HepG2 (cell line): ENCODE results near the gene C1RL. TPM values are rescaled to one million over a fixed set of nuclear protein-coding genes. Genes with fewer than 3 reads are reported as not detected.

Source experiments
- ATF1 ChIP-seq: IDR thresholded peaks from 2 replicates; pipeline ENCODE4 v1.6.1; 2016; ENCODE audit warnings: mild to moderate bottlenecking, control low read depth
- GABPB1 ChIP-seq: IDR thresholded peaks from 2 replicates; pipeline ENCODE4 v1.6.1; 2016; ENCODE audit warnings: mild to moderate bottlenecking, missing genetic modification reagents, moderate library complexity, missing compliant biosample characterization
- GATAD1 ChIP-seq: IDR thresholded peaks from 2 replicates; pipeline ENCODE4 v1.6.1; 2016; ENCODE audit warnings: missing genetic modification reagents, missing compliant biosample characterization
- HNRNPL ChIP-seq: fragments of 200-400 bp; formaldehyde crosslinking; IDR thresholded peaks from 2 replicates; pipeline ENCODE4 v1.6.1; 2017; ENCODE audit warnings: mild to moderate bottlenecking, low read depth, low read length
- KAT7 ChIP-seq: IDR thresholded peaks from 2 replicates; pipeline ENCODE4 v1.6.1; 2018; ENCODE audit warnings: borderline replicate concordance, missing compliant biosample characterization
- KDM6A ChIP-seq: IDR thresholded peaks from 2 replicates; pipeline ENCODE4 v1.6.1; 2016; ENCODE audit warnings: low read depth
- MEIS1 ChIP-seq: sonication (generic); formaldehyde crosslinking; IDR thresholded peaks from 2 replicates; pipeline ENCODE4 v1.9.0; 2021; ENCODE audit warnings: mild to moderate bottlenecking, missing genetic modification reagents, moderate library complexity, borderline replicate concordance
- MTA1 ChIP-seq: sonication (generic); formaldehyde crosslinking; IDR thresholded peaks from 2 replicates; pipeline ENCODE4 v1.4.0; 2020; ENCODE audit warnings: missing genetic modification reagents, mild to moderate bottlenecking, borderline replicate concordance
- NFIC ChIP-seq: IDR thresholded peaks from 2 replicates; pipeline ENCODE4 v1.6.1; 2012; ENCODE audit warnings: mild to moderate bottlenecking, low read length, inconsistent platforms
- POLR2A ChIP-seq, 2 experiments: IDR thresholded peaks; 2 replicates each; pipeline ENCODE4 v1.6.1; 2011; ENCODE audit warnings: low read depth in 2 of 2, low read length in 2 of 2, mild to moderate bottlenecking in 1 of 2, moderate library complexity in 1 of 2; ENCODE audit not compliant: insufficient read depth in 1 of 2
- SMAD3 ChIP-seq: sonication (generic); formaldehyde crosslinking; IDR thresholded peaks from 2 replicates; pipeline ENCODE4 v1.4.0; 2020; ENCODE audit warnings: missing genetic modification reagents
- SP4 ChIP-seq: sonication (generic); formaldehyde crosslinking; IDR thresholded peaks from 2 replicates; pipeline ENCODE4 v1.8.1; 2023; ENCODE audit warnings: mild to moderate bottlenecking, missing genetic modification reagents
- YEATS2 ChIP-seq: sonication (generic); formaldehyde crosslinking; IDR thresholded peaks from 2 replicates; pipeline ENCODE4 v1.4.0; 2020; ENCODE audit warnings: missing genetic modification reagents, borderline replicate concordance
- YEATS4 ChIP-seq: sonication (generic); formaldehyde crosslinking; IDR thresholded peaks from 2 replicates; pipeline ENCODE4 v1.4.0; 2020; ENCODE audit warnings: missing genetic modification reagents, borderline replicate concordance
- ZEB1 ChIP-seq: IDR thresholded peaks from 2 replicates; pipeline ENCODE4 v1.6.1; 2012; ENCODE audit warnings: mild to moderate bottlenecking, low read depth, inconsistent platforms; ENCODE audit not compliant: insufficient replicate concordance
- ZNF574 ChIP-seq: sonication (generic); formaldehyde crosslinking; IDR thresholded peaks from 2 replicates; pipeline ENCODE4 v1.4.0; 2020; ENCODE audit warnings: missing genetic modification reagents
- ZNF672 ChIP-seq: sonication (generic); formaldehyde crosslinking; IDR thresholded peaks from 2 replicates; pipeline ENCODE4 v1.8.1; 2022; ENCODE audit warnings: missing genetic modification reagents
- ZNF788 ChIP-seq: sonication (generic); formaldehyde crosslinking; IDR thresholded peaks from 2 replicates; pipeline ENCODE4 v1.5.0; 2020; ENCODE audit warnings: mild to moderate bottlenecking, missing genetic modification reagents, borderline replicate concordance
- ZSCAN25 ChIP-seq: sonication (generic); formaldehyde crosslinking; IDR thresholded peaks from 2 replicates; pipeline ENCODE4 v1.8.0; 2022; ENCODE audit warnings: mild to moderate bottlenecking, missing genetic modification reagents
- polyA plus RNA-seq, 8 experiments: library from polyadenylated mRNA; depleted of rRNA in 3 of 8; stranded (reverse) in 7 of 8; unstranded in 1 of 8; fragments of >200 nt; fragmentation: Illumina TruSeq in 4 of 8; extraction: Trizol in 4 of 8; gene quantifications; 2 replicates each; pipeline versions ENCODE4 v1.2.1 to v1.2.3, GENCODE V29; 2011 to 2016; ENCODE audit warnings: low read depth in 4 of 8, missing spikeins in 1 of 8, mixed read lengths in 1 of 8; ENCODE audit not compliant: insufficient read depth in 1 of 8
- total RNA-seq, 5 experiments: library from RNA; depleted of rRNA; stranded (reverse); fragments of >200 nt; fragmentation: Illumina TruSeq; extraction: Trizol; gene quantifications; 2 replicates each; pipeline ENCODE4 v1.2.3, GENCODE V29; 2016; ENCODE audit warnings: low read depth in 1 of 5
- TF ChIP-seq, protein P1 (sequence below): sonication (generic); formaldehyde crosslinking; IDR thresholded peaks from 2 replicates; pipeline ENCODE4 v1.5.1; 2020; ENCODE audit warnings: missing genetic modification reagents, mild to moderate bottlenecking, borderline replicate concordance
- TF ChIP-seq, protein P2 (sequence below): sonication (generic); formaldehyde crosslinking; IDR thresholded peaks from 2 replicates; pipeline ENCODE4 v1.4.0; 2020; ENCODE audit warnings: missing genetic modification reagents, borderline replicate concordance

The C1RL gene
- total and polyA plus RNA-seq, 2 of the 13 experiments (the other 11 are each of a cell fraction or from before 2014, with no cell fraction given), result 28.9 to 53.1 TPM

DNA sequence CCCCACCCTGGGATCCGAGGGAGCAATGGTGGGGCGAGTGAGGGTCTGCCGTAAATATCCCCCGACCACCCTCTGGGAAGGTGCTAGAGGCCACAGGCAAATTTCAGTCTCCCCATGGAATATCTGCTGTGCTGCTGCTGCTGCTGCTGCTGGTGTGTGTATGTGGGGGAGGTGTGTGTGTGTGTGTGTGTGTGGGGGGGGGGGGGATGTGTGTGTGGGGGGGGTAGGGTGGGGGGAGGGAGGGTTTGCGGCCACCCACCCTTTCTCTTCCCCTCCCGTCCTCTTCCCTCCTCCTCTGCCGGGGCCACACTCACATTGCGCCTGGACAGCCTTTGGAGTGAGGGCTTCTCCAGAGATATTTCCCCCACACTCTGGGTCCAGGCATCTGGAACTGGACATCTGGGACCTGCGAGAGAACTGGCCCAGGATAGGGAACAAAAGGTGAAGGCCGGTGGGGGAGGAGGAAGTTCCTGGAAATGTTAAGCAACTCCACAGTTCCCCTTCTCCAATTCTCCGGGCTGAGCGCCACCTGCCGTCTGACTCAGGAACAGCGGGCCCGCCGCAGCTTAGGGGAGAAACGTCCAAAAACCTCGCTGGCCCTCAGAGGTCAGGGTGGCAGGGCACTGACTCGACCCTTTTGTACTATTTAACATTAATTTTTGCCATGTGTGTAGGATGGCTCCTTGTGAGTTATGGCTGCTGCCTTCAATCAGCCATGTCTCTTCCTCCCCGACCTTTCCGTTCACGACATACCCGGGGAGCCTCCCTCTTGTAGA lies at the start of gene C1RL (continued):
- TF ChIP-seq ZNF788, result peak; percentile 26; the same call in 1 of the 2 replicates
- 0 out of 2 replicates have a peak, but pooled peaks have one; percentile 54 for TF ChIP-seq SMAD3 (CRISPR knock-in tag)
- peak in 1 of 2 experiments; percentile 58; a peak in 2 of 4 replicates for TF ChIP-seq POLR2A (IDR thresholded peaks at IDR 0.05; ENCODE audit: insufficient read depth in 1 of 2, low read depth in 2 of 2, low read length in 2 of 2)
- TF ChIP-seq, protein P1, sequence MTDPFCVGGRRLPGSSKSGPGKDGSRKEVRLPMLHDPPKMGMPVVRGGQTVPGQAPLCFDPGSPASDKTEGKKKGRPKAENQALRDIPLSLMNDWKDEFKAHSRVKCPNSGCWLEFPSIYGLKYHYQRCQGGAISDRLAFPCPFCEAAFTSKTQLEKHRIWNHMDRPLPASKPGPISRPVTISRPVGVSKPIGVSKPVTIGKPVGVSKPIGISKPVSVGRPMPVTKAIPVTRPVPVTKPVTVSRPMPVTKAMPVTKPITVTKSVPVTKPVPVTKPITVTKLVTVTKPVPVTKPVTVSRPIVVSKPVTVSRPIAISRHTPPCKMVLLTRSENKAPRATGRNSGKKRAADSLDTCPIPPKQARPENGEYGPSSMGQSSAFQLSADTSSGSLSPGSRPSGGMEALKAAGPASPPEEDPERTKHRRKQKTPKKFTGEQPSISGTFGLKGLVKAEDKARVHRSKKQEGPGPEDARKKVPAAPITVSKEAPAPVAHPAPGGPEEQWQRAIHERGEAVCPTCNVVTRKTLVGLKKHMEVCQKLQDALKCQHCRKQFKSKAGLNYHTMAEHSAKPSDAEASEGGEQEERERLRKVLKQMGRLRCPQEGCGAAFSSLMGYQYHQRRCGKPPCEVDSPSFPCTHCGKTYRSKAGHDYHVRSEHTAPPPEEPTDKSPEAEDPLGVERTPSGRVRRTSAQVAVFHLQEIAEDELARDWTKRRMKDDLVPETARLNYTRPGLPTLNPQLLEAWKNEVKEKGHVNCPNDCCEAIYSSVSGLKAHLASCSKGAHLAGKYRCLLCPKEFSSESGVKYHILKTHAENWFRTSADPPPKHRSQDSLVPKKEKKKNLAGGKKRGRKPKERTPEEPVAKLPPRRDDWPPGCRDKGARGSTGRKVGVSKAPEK, result no peak
- no peak for TF ChIP-seq MEIS1 (CRISPR knock-in tag)
- TF ChIP-seq SP4, result no peak
- peak; percentile 77 for TF ChIP-seq ZNF574
- 0 out of 2 replicates have a peak, but pooled peaks have one; percentile 27 for TF ChIP-seq HNRNPL
- TF ChIP-seq GATAD1 (CRISPR knock-in tag), result peak; percentile 61; the same call in 1 of the 2 replicates
- 0 out of 2 replicates have a peak, but pooled peaks have one; percentile 31 for TF ChIP-seq YEATS4
- TF ChIP-seq GABPB1, result peak; percentile 44
- TF ChIP-seq, protein P2, sequence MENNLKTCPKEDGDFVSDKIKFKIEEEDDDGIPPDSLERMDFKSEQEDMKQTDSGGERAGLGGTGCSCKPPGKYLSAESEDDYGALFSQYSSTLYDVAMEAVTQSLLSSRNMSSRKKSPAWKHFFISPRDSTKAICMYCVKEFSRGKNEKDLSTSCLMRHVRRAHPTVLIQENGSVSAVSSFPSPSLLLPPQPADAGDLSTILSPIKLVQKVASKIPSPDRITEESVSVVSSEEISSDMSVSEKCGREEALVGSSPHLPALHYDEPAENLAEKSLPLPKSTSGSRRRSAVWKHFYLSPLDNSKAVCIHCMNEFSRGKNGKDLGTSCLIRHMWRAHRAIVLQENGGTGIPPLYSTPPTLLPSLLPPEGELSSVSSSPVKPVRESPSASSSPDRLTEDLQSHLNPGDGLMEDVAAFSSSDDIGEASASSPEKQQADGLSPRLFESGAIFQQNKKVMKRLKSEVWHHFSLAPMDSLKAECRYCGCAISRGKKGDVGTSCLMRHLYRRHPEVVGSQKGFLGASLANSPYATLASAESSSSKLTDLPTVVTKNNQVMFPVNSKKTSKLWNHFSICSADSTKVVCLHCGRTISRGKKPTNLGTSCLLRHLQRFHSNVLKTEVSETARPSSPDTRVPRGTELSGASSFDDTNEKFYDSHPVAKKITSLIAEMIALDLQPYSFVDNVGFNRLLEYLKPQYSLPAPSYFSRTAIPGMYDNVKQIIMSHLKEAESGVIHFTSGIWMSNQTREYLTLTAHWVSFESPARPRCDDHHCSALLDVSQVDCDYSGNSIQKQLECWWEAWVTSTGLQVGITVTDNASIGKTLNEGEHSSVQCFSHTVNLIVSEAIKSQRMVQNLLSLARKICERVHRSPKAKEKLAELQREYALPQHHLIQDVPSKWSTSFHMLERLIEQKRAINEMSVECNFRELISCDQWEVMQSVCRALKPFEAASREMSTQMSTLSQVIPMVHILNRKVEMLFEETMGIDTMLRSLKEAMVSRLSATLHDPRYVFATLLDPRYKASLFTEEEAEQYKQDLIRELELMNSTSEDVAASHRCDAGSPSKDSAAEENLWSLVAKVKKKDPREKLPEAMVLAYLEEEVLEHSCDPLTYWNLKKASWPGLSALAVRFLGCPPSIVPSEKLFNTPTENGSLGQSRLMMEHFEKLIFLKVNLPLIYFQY, result peak; percentile 77; the same call in 1 of the 2 replicates
- peak; percentile 51 for TF ChIP-seq ZEB1
- TF ChIP-seq ZNF672, result peak; percentile 26; the same call in 1 of the 2 replicates
- TF ChIP-seq ZSCAN25, result peak; percentile 75; the same call in 1 of the 2 replicates
- TF ChIP-seq KDM6A (CRISPR knock-in tag), result 0 out of 2 replicates have a peak, but pooled peaks have one; percentile 17
- no peak; the same call in 1 of the 2 replicates for TF ChIP-seq ATF1 (CRISPR knock-in tag)
- no peak for TF ChIP-seq KAT7 (CRISPR knock-in tag)
- TF ChIP-seq MTA1 (CRISPR knock-in tag), result no peak
- TF ChIP-seq NFIC, result no peak
- TF ChIP-seq YEATS2 (CRISPR knock-in tag), result peak; percentile 8; the same call in 1 of the 2 replicates
